Measurements from ENCODE around the gene DCAF5. TPM values are rescaled to one million over a fixed set of nuclear protein-coding genes. Genes with fewer than 3 reads are reported as not detected.

Gene DCAF5
- total and polyA plus RNA-seq, 2 of the 8 experiments (the other 6 are each of a cell fraction or from before 2014, with no cell fraction given): 24.3 to 31.0 TPM

DNA sequence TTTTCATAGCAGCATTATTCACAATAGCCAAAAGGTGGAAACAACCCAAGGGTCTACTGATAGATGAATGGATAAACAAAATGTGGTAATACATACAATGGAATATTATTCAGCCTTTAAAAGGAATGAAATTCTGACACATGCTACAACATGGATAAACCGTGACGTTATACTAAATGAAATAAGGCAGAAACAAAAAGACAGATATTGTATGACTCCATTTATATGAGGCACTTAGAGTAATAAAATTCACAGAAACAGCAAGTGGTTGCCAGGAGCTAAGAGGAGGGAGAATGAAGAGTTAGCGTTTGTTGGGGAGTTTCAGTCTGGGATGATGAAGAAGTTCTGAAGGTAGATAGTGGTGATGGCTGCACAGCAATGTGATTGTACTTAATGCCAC is 76.6 kb downstream of the DCAF5 start:
- Histone ChIP-seq H3K27ac (ENCODE audit: low read depth, low read length) (no peak overlapping the region), H3K79me1 (ENCODE audit: low read depth, low read length) (no peaks in the 10 kb centered on the region; the same call in 1 of the 2 replicates), H3K23ac (ENCODE audit: insufficient read length) (no peak overlapping the region), H3K23me2 (ENCODE audit: low read depth, low read length) (no peaks in the 10 kb centered on the region), H2BK5ac (ENCODE audit: low read depth, low read length) (no peak overlapping the region), H2BK12ac (ENCODE audit: low read depth, low read length) (no peak overlapping the region), H4K91ac (replicated peaks; ENCODE audit: insufficient read length, low read length) (no peak overlapping the region), H4K5ac (ENCODE audit: insufficient read length, low read depth, low read length) (no peak overlapping the region), H3K56ac (replicated peaks; ENCODE audit: insufficient read length, low read depth, low read length) (no peak overlapping the region), H4K8ac (ENCODE audit: extremely low read depth, insufficient read depth, low read length) (no peak overlapping the region), H3K4ac (replicated peaks; ENCODE audit: insufficient read length, low read depth, low read length) (no peak overlapping the region), H3K4me1 (replicated peaks in 1 of 4; ENCODE audit: control insufficient read depth in 3 of 4, insufficient read depth in 4 of 4, low read length in 3 of 4) (peaks cover 0 to 3% (median 1%) of the 10 kb centered on the region in 4 experiments; a peak in 2 of 7 replicates), H3K27me3 (replicated peaks in 1 of 4; ENCODE audit: control insufficient read depth in 3 of 4, extremely low read depth in 1 of 4, insufficient read depth in 3 of 4, low read length in 3 of 4) (no peaks in the 10 kb centered on the region), H2BK120ac (replicated peaks; ENCODE audit: low read depth, low read length) (no peak overlapping the region), H4K20me1 (replicated peaks in 1 of 2; ENCODE audit: control insufficient read depth in 1 of 2, insufficient read depth in 2 of 2, low read length in 2 of 2) (peaks cover 0 to 1% of the 10 kb centered on the region in 2 experiments), H2AFZ (ENCODE audit: low read length) (no peak overlapping the region), H3K18ac (ENCODE audit: extremely low read depth, low read length) (no peak overlapping the region), H3K14ac (ENCODE audit: insufficient read length) (no peak overlapping the region), H3K9me3 (ENCODE audit: insufficient read depth in 2 of 2, low read depth in 1 of 2, low read length in 1 of 2) (no peaks in the 10 kb centered on the region), H2AK5ac (ENCODE audit: low read depth, low read length) (no peak overlapping the region), H2BK15ac (ENCODE audit: low read length) (no peak overlapping the region), H3K79me2 (ENCODE audit: control insufficient read depth in 1 of 2, insufficient read depth in 2 of 2, low read length in 2 of 2) (no peaks in the 10 kb centered on the region), H3K36me3 (ENCODE audit: control insufficient read depth in 2 of 4, insufficient read depth in 4 of 4, low read length in 3 of 4) (peaks cover 0 to 4% (median 0%) of the 10 kb centered on the region in 4 experiments; a peak in 2 of 8 replicates), H2BK20ac (ENCODE audit: low read length) (no peak overlapping the region), H3K4me3 (ENCODE audit: extremely low read depth in 1 of 4, insufficient read depth in 2 of 4, low read depth in 3 of 4, low read length in 4 of 4) (no peak overlapping the region), H3K4me2 (ENCODE audit: insufficient read depth in 1 of 2, low read depth in 2 of 2, low read length in 2 of 2) (no peak overlapping the region), H3K9ac (replicated peaks in 1 of 4; ENCODE audit: extremely low read depth in 1 of 4, low read depth in 3 of 4, low read length in 3 of 4) (no peak overlapping the region)
- TF ChIP-seq SP4 (IDR thresholded peaks at IDR 0.05; ENCODE audit: low read length) (no peak), GTF2F1 (IDR thresholded peaks at IDR 0.05; ENCODE audit: borderline replicate concordance, low read depth, low read length) (no peak), KDM4A (IDR thresholded peaks at IDR 0.05; ENCODE audit: low read depth, low read length, severe bottlenecking) (no peak), RAD21 (IDR thresholded peaks at IDR 0.05 in 1 of 2, conservative IDR thresholded peaks at IDR 0.05 in 1 of 2; ENCODE audit: low read depth in 2 of 2, low read length in 2 of 2) (no peak), JUND (IDR thresholded peaks at IDR 0.05; ENCODE audit: low read length) (no peak), GABPA (IDR thresholded peaks at IDR 0.05; ENCODE audit: borderline replicate concordance, insufficient read depth, low read length) (no peak), BCL11A (IDR thresholded peaks at IDR 0.05; ENCODE audit: low read depth in 2 of 2, low read length in 2 of 2) (no peak), RXRA (IDR thresholded peaks at IDR 0.05; ENCODE audit: insufficient read depth, low read depth, low read length) (no peak)
- TF ChIP-seq, protein P1, sequence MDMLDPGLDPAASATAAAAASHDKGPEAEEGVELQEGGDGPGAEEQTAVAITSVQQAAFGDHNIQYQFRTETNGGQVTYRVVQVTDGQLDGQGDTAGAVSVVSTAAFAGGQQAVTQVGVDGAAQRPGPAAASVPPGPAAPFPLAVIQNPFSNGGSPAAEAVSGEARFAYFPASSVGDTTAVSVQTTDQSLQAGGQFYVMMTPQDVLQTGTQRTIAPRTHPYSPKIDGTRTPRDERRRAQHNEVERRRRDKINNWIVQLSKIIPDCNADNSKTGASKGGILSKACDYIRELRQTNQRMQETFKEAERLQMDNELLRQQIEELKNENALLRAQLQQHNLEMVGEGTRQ (IDR thresholded peaks at IDR 0.05; ENCODE audit: low read length): no peak
- DNase-seq (ENCODE audit: low read depth in 1 of 2, low spot score in 2 of 2): no peak
- no peak for FAIRE-seq
- ChIA-PET POLR2A (ENCODE audit: partially characterized antibody) (interaction anchor here (0.8 kb wide), 1 partner anchor 26 kb away, joined by 3 read pairs; no protein-coding TSS in a partner anchor), CTCF (ENCODE audit: partially characterized antibody) (interaction anchor here (0.7 to 0.8 kb wide), 2 partner anchors 14 to 167 kb away, joined by 3 read pairs; no protein-coding TSS in a partner anchor)
- 68% methylated on average over 3 of the region's 3 CpGs; no CpG with 5 or more reads in 1 of the 2 experiments for WGBS, 2 experiments (ENCODE audit: extremely low coverage in 1 of 2, insufficient coverage in 1 of 2, insufficient read length in 1 of 2, insufficient replicate concordance in 2 of 2, low coverage in 1 of 2, low lambda C conversion rate in 2 of 2, missing lambda C conversion rate in 1 of 2)
